ENCODE results near the gene CAT. TPM values are rescaled to one million over a fixed set of nuclear protein-coding genes. Genes with fewer than 3 reads are reported as not detected.

CAT gene
- total and polyA plus RNA-seq, 8 donors = 24.9 to 122 (median 74.7) TPM

- DNase-seq = peak in 1 of 2 donors; percentile 82
- 54 to 70% (median 59%) methylated on average over 17 of the region's 17 CpGs for WGBS, 5 donors
- Histone ChIP-seq H3K27me3 (no peaks in the 10 kb centered on the region), H3K27ac (no peak within 1 kb of the TSS), H3K4me3 (no peak within 1 kb of the TSS), H3K4me1 (peaks cover 0 to 4% (median 0%) of the 10 kb centered on the region in 4 donors), H3K9me3 (no peaks in the 10 kb centered on the region), H3K36me3 (no peaks in the 10 kb centered on the region)
- TF ChIP-seq EP300 (IDR thresholded peaks at IDR 0.05) (no peak), POLR2A (IDR thresholded peaks at IDR 0.05) (no peak), POLR2AphosphoS5 (IDR thresholded peaks at IDR 0.05) (no peak), CTCF (IDR thresholded peaks at IDR 0.05) (no peak)
- intact Hi-C loops (cut with DNase I; ENCODE audit: low total_unique reads) = no loop called here
Measured at GRCh38 chr11:34513682-34514449, 75.1 kb downstream of the CAT start, which contains the start of gene ELF5. ELF5 (minus strand) TSS chr11:34513794; CDS start chr11:34505749, 8,045 bp downstream.

- WGBS, 5 donors = 82 to 89% (median 87%) methylated on average over 7 of the region's 7 CpGs
Measured at GRCh38 chr11:34514597-34514996, 75.9 kb downstream of the CAT start.

GRCh38 chr11:34516247-34517040 is 77.7 kb downstream of the CAT start:
- TF ChIP-seq CTCF (IDR thresholded peaks at IDR 0.05) (no peak), EP300 (IDR thresholded peaks at IDR 0.05) (no peak), POLR2AphosphoS5 (IDR thresholded peaks at IDR 0.05) (no peak), POLR2A (IDR thresholded peaks at IDR 0.05) (no peak)
- no peak for DNase-seq
- WGBS, 5 donors = 85 to 92% (median 89%) methylated on average over 6 of the region's 6 CpGs
- H3K9me3 ChIP-seq = no peaks in the 10 kb centered on the region
- no peak overlapping the region for H3K4me3 ChIP-seq
- H3K36me3 ChIP-seq = no peaks in the 10 kb centered on the region
- intact Hi-C loops (cut with DNase I; ENCODE audit: low total_unique reads) = no loop called here
- no peaks in the 10 kb centered on the region for H3K27me3 ChIP-seq
- no peak overlapping the region for H3K27ac ChIP-seq
- H3K4me1 ChIP-seq = peaks cover 0 to 4% (median 0%) of the 10 kb centered on the region in 4 donors

More at GRCh38 chr11:34514597-34514996, 75.9 kb downstream of the CAT start:
- no peak for DNase-seq
- H3K36me3 ChIP-seq = no peaks in the 10 kb centered on the region
- no peak overlapping the region for H3K4me3 ChIP-seq
- no peaks in the 10 kb centered on the region for H3K9me3 ChIP-seq
- intact Hi-C loops (cut with DNase I; ENCODE audit: low total_unique reads) = no loop called here
- TF ChIP-seq EP300 (IDR thresholded peaks at IDR 0.05) = no peak
- no peak for TF ChIP-seq POLR2AphosphoS5 (IDR thresholded peaks at IDR 0.05)
- no peaks in the 10 kb centered on the region for H3K27me3 ChIP-seq
- H3K4me1 ChIP-seq = peaks cover 0 to 4% (median 0%) of the 10 kb centered on the region in 4 donors
- H3K27ac ChIP-seq = no peak overlapping the region

GRCh38 chr11:34519595-34520235 is 81.0 kb downstream of the CAT start:
- 83 to 100% (median 94%) methylated on average over 2 of the region's 2 CpGs for WGBS, 5 donors
- no peaks in the 10 kb centered on the region for H3K4me1 ChIP-seq
- intact Hi-C loops (cut with DNase I; ENCODE audit: low total_unique reads) = no loop called here
- DNase-seq = no peak
- H3K36me3 ChIP-seq = no peaks in the 10 kb centered on the region
- no peak overlapping the region for H3K4me3 ChIP-seq
- no peak for TF ChIP-seq POLR2A (IDR thresholded peaks at IDR 0.05)
- no peak for TF ChIP-seq POLR2AphosphoS5 (IDR thresholded peaks at IDR 0.05)
- TF ChIP-seq EP300 (IDR thresholded peaks at IDR 0.05) = no peak
- H3K27ac ChIP-seq = no peak overlapping the region
- no peaks in the 10 kb centered on the region for H3K9me3 ChIP-seq
- H3K27me3 ChIP-seq = peaks cover 0 to 3% (median 0%) of the 10 kb centered on the region in 3 donors

- Histone ChIP-seq H3K36me3 (no peaks in the 10 kb centered on the region), H3K4me3 (no peak overlapping the region), H3K27ac (no peak overlapping the region), H3K4me1 (no peaks in the 10 kb centered on the region), H3K27me3 (peaks cover 0 to 10% (median 0%) of the 10 kb centered on the region in 3 donors), H3K9me3 (no peaks in the 10 kb centered on the region)
- TF ChIP-seq POLR2A (IDR thresholded peaks at IDR 0.05) = no peak
- no peak for TF ChIP-seq POLR2AphosphoS5 (IDR thresholded peaks at IDR 0.05)
- TF ChIP-seq EP300 (IDR thresholded peaks at IDR 0.05) = no peak
- no peak for TF ChIP-seq CTCF (IDR thresholded peaks at IDR 0.05)
- DNase-seq = no peak
- intact Hi-C loops (cut with DNase I; ENCODE audit: low total_unique reads) = no loop called here
Measured at GRCh38 chr11:34521265-34521664, 82.5 kb downstream of the CAT start.
